ENCODE measurements around the gene ONECUT3. TPM values are rescaled to one million over a fixed set of nuclear protein-coding genes. Genes with fewer than 3 reads are reported as not detected.

ONECUT3 gene
- total RNA-seq, 1 experiment from 2014 or later = 0.02 TPM

- BruUV-seq (replicated peaks) = no TSS peak
- no peak for DNase-seq (ENCODE audit: unreplicated experiment)
- Mint-ChIP-seq H3K9me3 (ENCODE audit: unreplicated experiment) (no peaks in the 10 kb centered on the region), H3K27ac (ENCODE audit: low read depth, unreplicated experiment) (no peak overlapping the region), H3K4me3 (ENCODE audit: unreplicated experiment) (no peak overlapping the region), H3K36me3 (ENCODE audit: insufficient read depth, unreplicated experiment) (no peaks in the 10 kb centered on the region), H3K27me3 (ENCODE audit: insufficient read depth, unreplicated experiment) (no peaks in the 10 kb centered on the region), H3K4me1 (ENCODE audit: insufficient read depth, unreplicated experiment) (peaks cover 3% of the 10 kb centered on the region)
- intact Hi-C loops (cut with micrococcal nuclease) = no loop called here
- ChIA-PET CTCF (interaction anchor here (0.5 to 1.5 kb wide), 3 partner anchors 15 to 117 kb away, joined by 3 to 7 read pairs (median 4); no protein-coding TSS in a partner anchor), POLR2A (no interaction called here)
- TF ChIP-seq, protein P1, sequence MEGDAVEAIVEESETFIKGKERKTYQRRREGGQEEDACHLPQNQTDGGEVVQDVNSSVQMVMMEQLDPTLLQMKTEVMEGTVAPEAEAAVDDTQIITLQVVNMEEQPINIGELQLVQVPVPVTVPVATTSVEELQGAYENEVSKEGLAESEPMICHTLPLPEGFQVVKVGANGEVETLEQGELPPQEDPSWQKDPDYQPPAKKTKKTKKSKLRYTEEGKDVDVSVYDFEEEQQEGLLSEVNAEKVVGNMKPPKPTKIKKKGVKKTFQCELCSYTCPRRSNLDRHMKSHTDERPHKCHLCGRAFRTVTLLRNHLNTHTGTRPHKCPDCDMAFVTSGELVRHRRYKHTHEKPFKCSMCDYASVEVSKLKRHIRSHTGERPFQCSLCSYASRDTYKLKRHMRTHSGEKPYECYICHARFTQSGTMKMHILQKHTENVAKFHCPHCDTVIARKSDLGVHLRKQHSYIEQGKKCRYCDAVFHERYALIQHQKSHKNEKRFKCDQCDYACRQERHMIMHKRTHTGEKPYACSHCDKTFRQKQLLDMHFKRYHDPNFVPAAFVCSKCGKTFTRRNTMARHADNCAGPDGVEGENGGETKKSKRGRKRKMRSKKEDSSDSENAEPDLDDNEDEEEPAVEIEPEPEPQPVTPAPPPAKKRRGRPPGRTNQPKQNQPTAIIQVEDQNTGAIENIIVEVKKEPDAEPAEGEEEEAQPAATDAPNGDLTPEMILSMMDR (IDR thresholded peaks at IDR 0.05; ENCODE audit: unreplicated experiment) = no peak
Observed at GRCh38 chr19:1789261-1790041, 36.1 kb downstream of the ONECUT3 start.

DNA sequence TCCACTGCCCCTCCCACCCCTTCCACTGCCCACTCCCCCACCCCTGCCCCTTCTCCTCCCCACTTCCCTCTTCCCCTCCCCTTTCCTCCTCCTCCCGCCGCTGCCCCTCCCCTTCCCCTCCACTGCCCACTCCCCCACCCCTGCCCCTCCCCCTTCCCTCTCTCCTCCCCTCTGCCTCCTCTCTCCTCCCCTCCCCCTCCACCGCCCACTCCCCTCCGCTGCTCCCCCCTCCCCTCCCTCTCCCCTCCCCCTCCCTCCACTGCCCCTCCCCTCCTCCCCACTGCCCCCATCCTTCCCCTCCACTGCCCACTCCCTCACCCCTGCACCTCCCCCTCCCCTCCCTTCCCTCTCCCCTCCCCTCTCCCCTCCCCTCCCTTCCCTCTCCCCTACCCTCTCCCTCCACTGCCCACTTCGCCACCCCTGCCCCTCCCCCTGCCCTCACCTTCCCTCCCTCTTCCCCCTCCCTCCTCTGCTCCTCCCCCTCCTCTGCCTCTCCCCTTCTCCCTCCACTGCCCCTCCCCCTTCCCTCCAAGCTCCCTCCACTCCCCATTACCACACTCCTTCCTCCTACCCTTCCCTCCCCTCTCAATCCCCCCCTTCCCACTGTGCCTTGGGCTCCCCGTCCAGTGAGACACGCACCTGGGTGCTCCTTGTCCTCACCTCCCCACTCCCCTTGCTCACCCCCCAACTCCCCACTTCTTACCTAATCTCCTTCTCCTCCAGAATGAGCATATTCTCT lies 36.9 kb downstream of the ONECUT3 start:
- no peaks in the 10 kb centered on the region for H3K9me3 Mint-ChIP-seq (ENCODE audit: unreplicated experiment)
- H3K4me1 Mint-ChIP-seq (ENCODE audit: insufficient read depth, unreplicated experiment) = peaks cover 7% of the 10 kb centered on the region
- H3K27ac Mint-ChIP-seq (ENCODE audit: low read depth, unreplicated experiment) = no peak overlapping the region
- intact Hi-C loops (cut with micrococcal nuclease) = no loop called here
- H3K27me3 Mint-ChIP-seq (ENCODE audit: insufficient read depth, unreplicated experiment) = no peaks in the 10 kb centered on the region
- H3K4me3 Mint-ChIP-seq (ENCODE audit: unreplicated experiment) = no peak overlapping the region
- BruUV-seq (replicated peaks) = no TSS peak
- CTCF ChIA-PET = interaction anchor here (0.5 to 6.2 kb wide), 2 partner anchors 9 to 14 kb away, joined by 3 to 50 read pairs; no protein-coding TSS in a partner anchor
- no peaks in the 10 kb centered on the region for H3K36me3 Mint-ChIP-seq (ENCODE audit: insufficient read depth, unreplicated experiment)
- DNase-seq (ENCODE audit: unreplicated experiment) = no peak
- POLR2A ChIA-PET = no interaction called here
- TF ChIP-seq, protein P1 (IDR thresholded peaks at IDR 0.05; ENCODE audit: unreplicated experiment) = no peak

DNA sequence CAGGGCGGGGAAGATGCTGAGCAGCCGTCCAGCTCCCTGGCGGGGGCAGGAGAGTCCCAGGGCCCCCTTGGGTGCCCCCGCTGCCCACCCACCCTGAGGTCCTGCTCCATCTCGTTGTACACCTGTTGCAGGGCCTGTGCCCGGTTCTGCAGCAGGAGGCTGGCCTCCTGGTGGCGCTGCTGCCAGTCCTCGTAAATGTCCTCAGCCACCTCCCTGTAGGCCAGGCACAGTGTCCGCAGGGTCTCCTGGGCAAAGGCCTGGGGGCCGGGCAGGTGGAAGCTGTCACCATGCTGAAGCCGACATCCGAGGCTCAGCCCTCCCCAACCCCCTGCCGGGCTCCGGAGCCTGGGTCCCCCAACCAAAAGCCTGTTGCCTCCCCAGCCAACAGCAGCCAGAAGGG lies 38.6 kb downstream of the ONECUT3 start:
- Mint-ChIP-seq H3K27ac (ENCODE audit: low read depth, unreplicated experiment) (no peak overlapping the region), H3K27me3 (ENCODE audit: insufficient read depth, unreplicated experiment) (no peaks in the 10 kb centered on the region), H3K4me1 (ENCODE audit: insufficient read depth, unreplicated experiment) (peaks cover 14% of the 10 kb centered on the region), H3K36me3 (ENCODE audit: insufficient read depth, unreplicated experiment) (no peaks in the 10 kb centered on the region), H3K9me3 (ENCODE audit: unreplicated experiment) (no peaks in the 10 kb centered on the region), H3K4me3 (ENCODE audit: unreplicated experiment) (no peak overlapping the region)
- DNase-seq (ENCODE audit: unreplicated experiment) = no peak
- intact Hi-C loops (cut with micrococcal nuclease) = no loop called here
- ChIA-PET POLR2A (no interaction called here), CTCF (interaction anchor here (1.0 to 8.7 kb wide), 4 partner anchors 10 to 118 kb away, joined by 3 to 129 read pairs (median 28); no protein-coding TSS in a partner anchor)
- TF ChIP-seq, protein P1 (IDR thresholded peaks at IDR 0.05; ENCODE audit: unreplicated experiment) = no peak
- BruUV-seq (replicated peaks) = no TSS peak

All from MCF 10A (cell line).